ENCODE measurements around the gene AIPL1. TPM values are rescaled to one million over a fixed set of nuclear protein-coding genes. Genes with fewer than 3 reads are reported as not detected.

Gene AIPL1
- polyA plus RNA-seq, 1 donor (not counting 4 experiments of a cell fraction or from before 2014, with no cell fraction given): not detected

DNA sequence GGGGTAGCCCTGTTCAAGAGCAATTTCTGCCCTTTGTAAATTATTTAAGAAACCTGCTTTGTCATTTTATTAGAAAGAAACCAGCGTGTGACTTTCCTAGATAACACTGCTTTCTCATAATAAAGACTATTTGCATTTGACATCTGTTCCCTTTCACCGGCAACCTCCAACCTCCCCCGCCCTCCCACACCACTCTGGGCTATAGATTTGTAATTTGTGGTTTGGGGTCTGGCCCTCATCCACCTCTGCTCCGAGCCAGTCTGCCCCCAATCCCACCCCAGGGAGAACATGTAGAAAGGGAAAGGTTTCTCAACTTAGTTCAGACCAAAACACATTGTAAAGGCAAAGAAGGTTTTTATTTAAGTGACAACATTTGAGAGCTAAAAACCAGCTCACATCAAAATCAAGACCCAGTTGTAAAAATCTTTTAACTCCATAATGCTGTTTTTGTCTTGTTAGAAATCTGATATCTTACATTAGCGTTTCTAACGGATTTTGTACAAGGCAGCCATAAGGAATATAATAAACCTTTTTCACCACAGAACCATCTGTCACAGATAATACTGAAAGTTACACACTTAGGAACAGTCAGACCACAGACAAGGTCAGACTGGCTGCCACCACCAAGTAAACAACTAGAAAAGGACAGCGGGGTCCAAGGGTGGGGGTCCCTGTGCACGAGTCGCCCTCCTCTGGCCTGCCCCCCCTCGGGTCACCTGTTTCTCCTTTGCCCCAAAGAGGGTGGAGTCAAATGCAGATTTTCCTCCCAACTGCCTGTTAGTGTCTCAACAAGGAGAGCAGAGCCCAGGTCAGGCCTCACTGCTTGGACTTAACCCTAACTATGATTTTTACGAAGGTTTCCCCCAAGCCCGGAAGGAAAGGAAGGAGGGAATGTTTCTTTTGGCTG, 16.3 kb upstream of the AIPL1 start:
- H3K9me3 ChIP-seq (ENCODE audit: control insufficient read depth, low read depth, low read length): no peaks in the 10 kb centered on the region
- H2AFZ ChIP-seq (ENCODE audit: control insufficient read depth, low read length): no peak overlapping the region
- H3K4me1 ChIP-seq (ENCODE audit: control insufficient read depth, extremely low read depth, insufficient read depth, low read length): no peaks in the 10 kb centered on the region
- H3K27me3 ChIP-seq (ENCODE audit: control insufficient read depth, extremely low read depth, insufficient read depth, low read length): no peaks in the 10 kb centered on the region
- H3K9me1 ChIP-seq (ENCODE audit: control insufficient read depth, extremely low read depth, insufficient read depth, low read length): no peaks in the 10 kb centered on the region
- TF ChIP-seq EZH2 (IDR thresholded peaks at IDR 0.05; ENCODE audit: low read length): no peak
- TF ChIP-seq CTCF (optimal IDR thresholded peaks at IDR 0.05 in 1 of 3, IDR thresholded peaks at IDR 0.05 in 1 of 3, conservative IDR thresholded peaks at IDR 0.05 in 1 of 3; ENCODE audit: extremely low read depth in 1 of 3, insufficient read depth in 2 of 3, low read length in 3 of 3): no peak
- H3K9ac ChIP-seq (ENCODE audit: control insufficient read depth, extremely low read depth, insufficient read depth, low read length): no peak overlapping the region
- no peak overlapping the region for H3K27ac ChIP-seq (ENCODE audit: control insufficient read depth, insufficient read depth, low read length)
- FAIRE-seq (no peak), DNase-seq (ENCODE audit: low read depth, low spot score) (no peak)
- H4K20me1 ChIP-seq (ENCODE audit: control insufficient read depth, extremely low read depth, insufficient read depth, low read length): no peaks in the 10 kb centered on the region
- no peak overlapping the region for H3K4me2 ChIP-seq (ENCODE audit: control insufficient read depth, extremely low read depth, insufficient read depth, low read depth, low read length)
- peaks cover 3 to 12% of the 10 kb centered on the region in 2 experiments for H3K36me3 ChIP-seq (ENCODE audit: control insufficient read depth in 2 of 2, extremely low read depth in 1 of 2, insufficient read depth in 2 of 2, low read length in 2 of 2)
- dilution Hi-C loops (cut with MboI; ENCODE audit: extremely low pct_ligation_motif_present, low sequenced_read_pairs): no loop called here
- H3K4me3 ChIP-seq (ENCODE audit: control insufficient read depth in 2 of 3, extremely low read depth in 1 of 3, insufficient read depth in 2 of 3, low read depth in 1 of 3, low read length in 3 of 3): no peak overlapping the region
- H3K79me2 ChIP-seq (ENCODE audit: control insufficient read depth, insufficient read depth, low read length): no peaks in the 10 kb centered on the region

DNA sequence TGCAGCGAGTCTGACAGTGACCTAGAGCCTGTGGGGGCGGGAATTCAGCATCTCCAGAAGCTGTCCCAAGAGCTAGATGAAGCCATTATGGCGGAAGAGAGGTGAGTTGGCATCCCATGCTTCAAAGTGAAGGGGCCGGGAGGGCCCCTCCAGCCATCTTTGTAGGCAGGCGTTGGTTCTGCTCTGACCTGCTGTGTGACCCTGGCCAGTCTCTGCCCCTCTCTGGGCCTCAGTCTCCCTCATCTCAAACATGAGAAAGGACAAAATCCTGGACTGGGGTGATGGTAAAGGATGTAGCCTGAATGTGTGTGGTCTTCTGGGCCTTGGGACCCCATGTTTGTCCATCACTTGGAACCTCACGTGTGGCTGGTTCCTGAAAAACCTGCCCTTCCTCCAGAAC, 14.4 kb upstream of the AIPL1 start:
- no peak overlapping the region for H3K4me3 ChIP-seq (ENCODE audit: control insufficient read depth in 2 of 3, extremely low read depth in 1 of 3, insufficient read depth in 2 of 3, low read depth in 1 of 3, low read length in 3 of 3)
- no peak for FAIRE-seq
- H4K20me1 ChIP-seq (ENCODE audit: control insufficient read depth, extremely low read depth, insufficient read depth, low read length): no peaks in the 10 kb centered on the region

More for the DNA sequence above, 14.4 kb upstream of the AIPL1 start:
- H3K27me3 ChIP-seq (ENCODE audit: control insufficient read depth, extremely low read depth, insufficient read depth, low read length): no peaks in the 10 kb centered on the region
- no peak overlapping the region for H2AFZ ChIP-seq (ENCODE audit: control insufficient read depth, low read length)
- H3K9ac ChIP-seq (ENCODE audit: control insufficient read depth, extremely low read depth, insufficient read depth, low read length): no peak overlapping the region
- no peaks in the 10 kb centered on the region for H3K79me2 ChIP-seq (ENCODE audit: control insufficient read depth, insufficient read depth, low read length)
- DNase-seq (ENCODE audit: low read depth, low spot score): no peak
- H3K9me3 ChIP-seq (ENCODE audit: control insufficient read depth, low read depth, low read length): no peaks in the 10 kb centered on the region
- peaks cover 3 to 12% of the 10 kb centered on the region in 2 experiments for H3K36me3 ChIP-seq (ENCODE audit: control insufficient read depth in 2 of 2, extremely low read depth in 1 of 2, insufficient read depth in 2 of 2, low read length in 2 of 2)
- dilution Hi-C loops (cut with MboI; ENCODE audit: extremely low pct_ligation_motif_present, low sequenced_read_pairs): no loop called here
- H3K27ac ChIP-seq (ENCODE audit: control insufficient read depth, insufficient read depth, low read length): no peak overlapping the region
- H3K4me2 ChIP-seq (ENCODE audit: control insufficient read depth, extremely low read depth, insufficient read depth, low read depth, low read length): no peak overlapping the region
- peaks cover 6% of the 10 kb centered on the region for H3K4me1 ChIP-seq (ENCODE audit: control insufficient read depth, extremely low read depth, insufficient read depth, low read length)
- H3K9me1 ChIP-seq (ENCODE audit: control insufficient read depth, extremely low read depth, insufficient read depth, low read length): no peaks in the 10 kb centered on the region
- TF ChIP-seq EZH2 (IDR thresholded peaks at IDR 0.05; ENCODE audit: low read length): no peak
